Pancreas (tissue), 10 donors: ENCODE measurements around the gene NGFR. TPM values are rescaled to one million over a fixed set of nuclear protein-coding genes. Genes with fewer than 3 reads are reported as not detected.
A peak's percentile ranks its signal among the peaks of the same experiment; 100 is the strongest.

ENCODE experiments used
- ATAC-seq, 4 donors: fragments of 200-7000 bp; cut with Tn5 transposase; one replicate each; pipeline versions ENCODE4 v1.8.0 to v1.9.1; 2020; ENCODE audit warnings: mild to moderate bottlenecking in 4 of 4, moderate library complexity in 4 of 4
- DNase-seq, 6 donors: peaks; one replicate each; pipeline ENCODE4 v3.0.0-alpha.2; 2020
- FAIRE-seq: peaks from 2 replicates; lab custom pipeline; 2012; peaks lifted over from hg19 to GRCh38; lab: Jason Lieb, UNC
- H3K27ac ChIP-seq, 4 donors: fragments of 200-600 bp; sonication (generic); 1 replicate in 3 of 4; 2 replicates in 1 of 4; pipeline versions ENCODE4 v1.5.0 to v1.8.0; 2020
- H3K27me3 ChIP-seq, 4 donors: fragments of 200-600 bp; one replicate each; pipeline ENCODE4 v1.8.0; 2021
- H3K36me3 ChIP-seq, 3 donors: fragments of 200-600 bp; sonication (generic) in 1 of 3; one replicate each; pipeline versions ENCODE4 v1.5.0 to v1.8.0; 2020 to 2021
- H3K4me1 ChIP-seq, 3 donors: fragments of 200-600 bp; one replicate each; pipeline ENCODE4 v1.8.0; 2021
- H3K4me3 ChIP-seq, 4 donors: fragments of 200-600 bp; sonication (generic) in 2 of 4; one replicate each; pipeline versions ENCODE4 v1.5.0 to v1.8.0; 2020 to 2021
- H3K9me3 ChIP-seq, 4 donors: fragments of 200-600 bp; one replicate each; pipeline ENCODE4 v1.8.0; 2021
- WGBS, 2 donors: extraction: QIAGEN DNeasy Blood & Tissue Kit; methylation state at CpG; one replicate each; pipeline ENCODE4 v1.1.7; 2013; 5-methylcytosine and 5-hydroxymethylcytosine counted together
- intact Hi-C, 3 donors: fragments of 100-400 bp; cut with DNase I; formaldehyde crosslinking; loops; one replicate each; pipeline versions ENCODE4 v1.11.1 to v1.14.2; 2022
- polyA plus RNA-seq, 2 donors: library from polyadenylated mRNA; stranded (reverse); fragments of 200-250 nt; gene quantifications; one replicate each; pipeline ENCODE4 v1.2.3, GENCODE V29; 2013
- total RNA-seq, 6 donors: library from RNA; stranded (reverse); fragmentation: NEBNext Ultra II Directional in 4 of 6; extraction: Animal tissue kit (Norgen Biotek cat#: 25700) in 4 of 6; gene quantifications; one replicate each; pipeline versions ENCODE4 v1.2.1 to v1.2.4, GENCODE V29; 2021 to 2023
- TF ChIP-seq, protein P1 (sequence below), 4 donors: fragments of 200-600 bp; sonication (generic) in 3 of 4; IDR thresholded peaks; one replicate each; pipeline versions ENCODE4 v1.5.0 to v1.8.0; 2021; ENCODE audit warnings: antibody characterized with exemption in 4 of 4
- donor health status: healthy with polysubstance abuse.
- donor health status: DM: no; HTN: no; CAD: no; lungs with moderate emphysema.
- donor health status: DM: no; HTN: no; CAD: no.
- donor health status: control.
- donor health status: control.
- donor health status: Bipolar disorder and iron deficiency.
- donor health status: DM: yes; HTN: yes; CAD: no.
- donor health status: DM: no; HTN: no; CAD: no.
- donor health status: DM: no; HTN: no; CAD: no.
- donor health status: DM: yes; HTN: yes; CAD: no.

NGFR gene
- total and polyA plus RNA-seq, 8 donors: 1.1 to 19.0 (median 4.7) TPM

DNA sequence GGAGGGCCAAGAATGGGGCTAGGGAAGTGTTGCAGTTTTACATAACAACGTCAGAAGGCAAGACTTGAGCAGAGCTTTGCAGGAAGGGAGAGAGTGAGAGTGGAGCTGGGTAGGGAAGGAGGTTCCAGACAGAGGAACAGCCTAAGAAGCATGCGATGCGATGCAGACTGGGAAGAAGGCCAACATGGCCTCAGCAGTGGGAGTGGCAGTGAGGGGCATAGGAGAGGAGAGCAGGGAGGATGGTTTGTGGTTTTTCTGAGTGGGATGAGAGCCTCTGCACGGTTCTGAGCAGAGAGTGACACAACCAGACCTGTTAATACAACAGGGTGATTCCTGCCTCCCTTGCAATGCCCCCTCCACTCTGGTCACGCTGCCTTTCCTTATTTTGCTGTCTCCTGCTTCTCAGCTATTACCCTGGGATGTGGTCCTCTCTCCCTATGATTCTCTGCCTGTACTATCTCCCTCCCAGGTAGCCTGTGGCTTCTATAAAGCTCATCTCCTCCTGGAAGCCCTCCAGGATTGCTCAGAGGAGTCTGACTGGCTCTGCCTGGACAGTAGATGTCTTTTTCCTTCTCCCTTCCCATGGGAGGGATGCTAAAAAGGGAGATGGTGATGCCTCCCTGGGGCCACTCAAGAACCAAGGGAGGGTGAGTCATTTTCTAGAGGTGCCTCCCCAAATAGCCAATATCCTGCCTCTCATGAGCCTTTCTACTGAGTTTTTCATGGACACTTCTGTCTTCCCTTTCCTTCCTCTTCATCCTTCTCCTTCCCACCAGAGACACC is 38.7 kb upstream of the NGFR start:
- WGBS, 2 donors: 41 to 42% methylated on average over 5 of the region's 5 CpGs
- no peak for FAIRE-seq
- Histone ChIP-seq H3K9me3 (no peaks in the 10 kb centered on the region), H3K4me1 (no peaks in the 10 kb centered on the region), H3K27me3 (peaks cover 0 to 4% (median 0%) of the 10 kb centered on the region in 4 donors), H3K27ac (no peak overlapping the region), H3K4me3 (no peak overlapping the region), H3K36me3 (no peaks in the 10 kb centered on the region)
- intact Hi-C loops: no loop called here
- ATAC-seq: peak in 1 of 4 donors; percentile 22
- TF ChIP-seq, protein P1, sequence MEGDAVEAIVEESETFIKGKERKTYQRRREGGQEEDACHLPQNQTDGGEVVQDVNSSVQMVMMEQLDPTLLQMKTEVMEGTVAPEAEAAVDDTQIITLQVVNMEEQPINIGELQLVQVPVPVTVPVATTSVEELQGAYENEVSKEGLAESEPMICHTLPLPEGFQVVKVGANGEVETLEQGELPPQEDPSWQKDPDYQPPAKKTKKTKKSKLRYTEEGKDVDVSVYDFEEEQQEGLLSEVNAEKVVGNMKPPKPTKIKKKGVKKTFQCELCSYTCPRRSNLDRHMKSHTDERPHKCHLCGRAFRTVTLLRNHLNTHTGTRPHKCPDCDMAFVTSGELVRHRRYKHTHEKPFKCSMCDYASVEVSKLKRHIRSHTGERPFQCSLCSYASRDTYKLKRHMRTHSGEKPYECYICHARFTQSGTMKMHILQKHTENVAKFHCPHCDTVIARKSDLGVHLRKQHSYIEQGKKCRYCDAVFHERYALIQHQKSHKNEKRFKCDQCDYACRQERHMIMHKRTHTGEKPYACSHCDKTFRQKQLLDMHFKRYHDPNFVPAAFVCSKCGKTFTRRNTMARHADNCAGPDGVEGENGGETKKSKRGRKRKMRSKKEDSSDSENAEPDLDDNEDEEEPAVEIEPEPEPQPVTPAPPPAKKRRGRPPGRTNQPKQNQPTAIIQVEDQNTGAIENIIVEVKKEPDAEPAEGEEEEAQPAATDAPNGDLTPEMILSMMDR (IDR thresholded peaks at IDR 0.05): no peak
- DNase-seq: no peak

DNA sequence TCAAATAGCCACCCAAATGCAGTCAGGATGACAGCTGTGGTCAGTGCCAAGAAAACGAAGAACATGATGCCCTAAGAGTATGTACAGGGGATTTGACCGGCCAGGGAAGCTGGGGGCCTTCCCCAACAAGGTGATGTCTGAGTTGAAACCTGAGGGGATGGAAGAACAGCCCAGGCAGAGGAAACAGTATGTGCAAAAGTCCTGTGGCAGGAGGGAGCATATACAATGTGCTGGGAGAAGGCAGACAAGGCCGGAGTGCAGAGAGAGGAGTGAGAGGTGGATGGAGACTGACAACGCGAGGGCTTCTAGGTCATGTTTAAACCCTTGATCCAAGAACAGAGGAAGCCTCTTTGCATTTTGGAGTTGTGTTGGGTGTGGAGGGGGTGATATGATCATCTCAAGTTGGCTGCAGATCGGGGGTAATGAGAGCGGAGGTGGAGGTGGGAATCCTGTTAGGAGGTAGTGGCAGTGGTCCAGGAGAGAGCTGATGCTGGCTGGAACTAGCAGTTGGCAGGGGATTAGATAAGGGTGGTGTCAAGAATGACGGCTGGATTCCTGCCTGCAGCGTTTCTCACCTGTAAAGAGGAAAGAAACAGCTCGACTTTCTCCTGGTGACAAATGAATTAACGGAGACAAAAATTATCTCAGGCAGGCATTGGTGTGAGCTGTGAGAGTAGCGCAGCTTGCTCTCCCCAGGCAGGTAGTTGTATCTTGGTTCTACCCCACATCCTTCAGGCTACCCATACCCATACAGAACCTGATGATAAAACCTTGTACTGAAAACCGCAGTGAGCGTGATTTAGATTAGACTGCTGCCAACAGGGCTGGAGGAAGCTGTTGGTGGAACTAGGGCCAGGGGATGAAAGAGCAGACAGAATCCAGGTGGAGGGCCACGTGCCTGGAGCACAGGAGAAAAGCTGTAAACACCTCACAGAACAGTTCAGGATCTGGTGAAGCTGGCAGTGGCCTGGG is 37.2 kb upstream of the NGFR start:
- intact Hi-C loops: no loop called here
- 31 to 33% methylated on average over 15 of the region's 15 CpGs for WGBS, 2 donors
- H3K27me3 ChIP-seq: peaks cover 0 to 4% (median 0%) of the 10 kb centered on the region in 4 donors
- H3K9me3 ChIP-seq: no peaks in the 10 kb centered on the region
- H3K4me1 ChIP-seq: no peaks in the 10 kb centered on the region
- TF ChIP-seq, protein P1 (IDR thresholded peaks at IDR 0.05): no peak
- FAIRE-seq: no peak
- H3K36me3 ChIP-seq: no peaks in the 10 kb centered on the region
- H3K4me3 ChIP-seq: no peak overlapping the region
- no peak for ATAC-seq
- no peak for DNase-seq
- no peak overlapping the region for H3K27ac ChIP-seq

DNA sequence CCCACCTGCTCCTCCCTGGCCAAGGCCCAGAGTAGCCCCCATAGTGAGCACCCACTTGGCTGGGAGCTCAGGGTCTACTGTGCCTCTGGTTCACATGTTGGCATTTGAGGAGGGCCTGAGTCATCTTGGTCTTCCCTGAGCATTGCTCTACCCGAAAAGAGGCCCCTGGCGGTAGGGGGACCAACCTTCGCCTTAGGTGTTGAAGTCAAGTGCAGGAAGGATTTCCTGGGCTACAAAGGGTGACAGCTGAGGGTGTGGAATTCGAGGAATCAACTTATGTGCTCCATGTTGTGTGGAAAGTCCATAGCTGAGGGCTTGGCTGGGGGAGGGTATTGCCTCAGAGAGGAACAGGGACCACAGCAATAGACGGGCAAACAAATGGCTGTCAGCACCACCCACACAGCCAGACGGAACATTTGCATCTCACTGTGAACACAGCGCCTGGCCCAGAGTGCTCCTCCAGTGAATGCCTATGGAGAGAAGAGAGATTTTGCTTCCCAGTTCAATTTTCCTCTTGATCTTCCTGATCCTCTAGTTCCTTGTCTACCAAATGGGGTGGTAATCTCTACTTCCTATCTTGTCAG is 35.6 kb upstream of the NGFR start:
- no peaks in the 10 kb centered on the region for H3K36me3 ChIP-seq
- H3K4me3 ChIP-seq: no peak overlapping the region
- intact Hi-C loops: no loop called here
- H3K4me1 ChIP-seq: no peaks in the 10 kb centered on the region
- peaks cover 0 to 9% (median 0%) of the 10 kb centered on the region in 4 donors for H3K27me3 ChIP-seq
- no peak overlapping the region for H3K27ac ChIP-seq
- 38 to 44% methylated on average over 7 of the region's 7 CpGs for WGBS, 2 donors
- no peak for DNase-seq
- ATAC-seq: no peak
- no peaks in the 10 kb centered on the region for H3K9me3 ChIP-seq
- TF ChIP-seq, protein P1 (IDR thresholded peaks at IDR 0.05): no peak
- FAIRE-seq: no peak

DNA sequence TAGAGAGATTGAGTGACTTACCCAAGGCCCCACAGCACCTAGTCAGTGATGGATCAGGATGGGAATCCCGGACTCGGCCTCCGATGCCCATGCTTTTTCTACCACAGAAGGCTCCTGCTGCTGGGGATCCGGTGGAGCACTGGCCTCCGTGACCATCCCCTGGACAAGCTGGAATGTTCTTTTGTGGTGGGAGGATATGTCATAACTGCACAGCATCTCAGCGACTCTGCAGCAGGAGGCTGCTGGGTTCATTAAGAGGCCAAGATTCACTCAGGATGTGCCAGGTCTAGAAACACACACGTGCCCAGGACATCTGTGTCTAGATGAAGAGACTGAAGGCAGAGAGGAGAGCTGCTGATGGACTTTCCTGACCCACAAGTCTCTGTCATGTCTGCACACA is 34.7 kb upstream of the NGFR start:
- H3K4me3 ChIP-seq: no peak overlapping the region
- H3K9me3 ChIP-seq: no peaks in the 10 kb centered on the region
- DNase-seq: no peak
- no peaks in the 10 kb centered on the region for H3K4me1 ChIP-seq
- FAIRE-seq: no peak
- WGBS, 2 donors: 62 to 71% methylated on average over 7 of the region's 7 CpGs
- no peaks in the 10 kb centered on the region for H3K36me3 ChIP-seq
- no peak overlapping the region for H3K27ac ChIP-seq
- TF ChIP-seq, protein P1 (IDR thresholded peaks at IDR 0.05): no peak
- peaks cover 0 to 9% (median 0%) of the 10 kb centered on the region in 4 donors for H3K27me3 ChIP-seq
- ATAC-seq: no peak
- intact Hi-C loops: no loop called here
